ENCODE results near the gene CFAP52. TPM values are rescaled to one million over a fixed set of nuclear protein-coding genes. Genes with fewer than 3 reads are reported as not detected.

Gene CFAP52
- not detected in 2 replicates for total RNA-seq

GRCh38 chr17:9576521-9577372 is at the start of gene CFAP52:
Gene CFAP52, plus strand, starts transcription at chr17:9576642. Its CDS starts 54 bp downstream, at chr17:9576696.

GRCh38 chr17:9575381-9576101 is 901 bp upstream of the CFAP52 start, which contains the start of gene STX8:
Gene STX8, minus strand, starts transcription at chr17:9575820. Its CDS starts 12 bp downstream, at chr17:9575808.

GRCh38 chr17:9644910-9645751 is 68.7 kb downstream of the CFAP52 start, which contains the start of gene USP43:
Gene USP43, plus strand, starts transcription at chr17:9645517. Its CDS starts 116 bp downstream, at chr17:9645633.

Other genes starting within 250 kb of the CFAP52 start
- 60.3 and 88.2 TPM in 2 replicates for gene STX8, start 822 bp upstream of the CFAP52 start, total RNA-seq
- 0.71 and 1.4 TPM in 2 replicates for gene USP43, start 68.9 kb downstream of the CFAP52 start, total RNA-seq
- gene DHRS7C, start 214.9 kb downstream of the CFAP52 start, total RNA-seq, result not detected in 2 replicates
- gene GSG1L2, start 245.4 kb downstream of the CFAP52 start, total RNA-seq, result not detected in 2 replicates
- not detected in 2 replicates for gene GLP2R, start 249.3 kb downstream of the CFAP52 start, total RNA-seq